NT2/D1 (cell line): ENCODE measurements around the gene ITPKA.
"Not testable (repeated sequence)": the region's sequence is repeated elsewhere in the genome, so short reads cannot be mapped to it uniquely, and the experiment has no call there.

Experiments used
- DNase-seq: peaks from one replicate; pipeline ENCODE4 v3.0.0-alpha.2; 2011; ENCODE audit warnings: low read depth, low spot score
- H3K27me3 ChIP-seq: 2 replicates; pipeline ENCODE4 v1.6.0; 2011; ENCODE audit warnings: mild to moderate bottlenecking; ENCODE audit not compliant: insufficient read length, insufficient read depth
- H3K36me3 ChIP-seq: 2 replicates; pipeline ENCODE4 v1.6.1; 2011; ENCODE audit warnings: mild to moderate bottlenecking, low read length, mixed read lengths; ENCODE audit not compliant: insufficient read depth, insufficient read length
- H3K4me1 ChIP-seq: 2 replicates; pipeline ENCODE4 v1.5.1; 2011; ENCODE audit not compliant: insufficient read depth, insufficient read length
- H3K4me3 ChIP-seq: 2 replicates; pipeline ENCODE4 v1.5.1; 2011; ENCODE audit warnings: low read depth; ENCODE audit not compliant: insufficient read length
- H3K9ac ChIP-seq: 2 replicates; pipeline ENCODE4 v1.6.0; 2011; ENCODE audit warnings: low read depth; ENCODE audit not compliant: insufficient read length
- H3K9me3 ChIP-seq: 2 replicates; pipeline ENCODE4 v1.5.1; 2011; ENCODE audit warnings: mild to moderate bottlenecking, low read length; ENCODE audit not compliant: insufficient read depth
- SUZ12 ChIP-seq: IDR thresholded peaks from 2 replicates; pipeline ENCODE4 v1.6.1; 2011; ENCODE audit not compliant: insufficient read length, insufficient read depth; ENCODE audit errors: extremely low read depth
- YY1 ChIP-seq: IDR thresholded peaks from 2 replicates; pipeline ENCODE4 v1.6.1; 2011; ENCODE audit not compliant: insufficient read length, insufficient read depth
- ZNF274 ChIP-seq: IDR thresholded peaks from 2 replicates; pipeline ENCODE4 v1.6.1; 2011; ENCODE audit warnings: mild to moderate bottlenecking, low read depth, low read length

Gene ITPKA

DNA sequence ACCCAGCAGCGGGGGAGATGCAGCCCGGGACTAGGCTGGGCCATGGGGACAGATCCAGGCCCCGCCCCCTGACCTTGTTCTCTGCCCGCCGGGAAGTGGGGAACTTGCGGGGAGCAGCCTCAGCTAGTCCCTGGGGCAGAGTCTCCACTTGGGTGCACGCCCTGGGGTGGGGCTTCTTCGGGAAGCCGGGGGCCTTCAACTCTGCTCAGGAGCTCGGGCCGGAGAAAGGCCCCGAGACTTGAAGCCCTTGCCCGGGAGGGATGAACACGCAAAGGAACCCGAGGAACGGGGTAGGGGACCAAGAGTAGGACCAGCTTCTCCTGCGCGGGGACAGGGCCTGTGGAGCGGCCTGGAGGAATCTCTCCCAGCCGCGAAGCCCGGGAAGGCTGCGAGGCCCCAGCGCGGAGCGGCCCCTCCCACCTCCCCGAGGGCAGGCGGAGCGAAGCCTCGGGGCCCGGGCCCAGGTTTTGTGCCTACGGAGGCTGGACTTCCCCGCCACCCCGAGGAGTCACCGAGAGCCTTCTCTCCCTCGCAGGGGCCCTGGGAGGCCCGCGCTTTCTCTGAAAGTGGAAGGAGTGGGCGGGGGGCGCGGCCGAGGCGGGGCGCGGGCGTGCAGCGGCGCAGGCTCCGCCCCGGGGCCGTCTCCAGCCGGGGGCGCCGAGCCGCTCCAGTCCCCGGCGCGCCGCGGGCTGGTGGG, at the start of gene ITPKA:
TSS of gene ITPKA (plus strand) at position 670 of the 697 bp plus-strand sequence. CDS start 54 bp downstream, outside the sequence.
- DNase-seq = no peak
- Histone ChIP-seq H3K36me3 (no peaks in the 10 kb centered on the region), H3K27me3 (peaks cover 68% of the 10 kb centered on the region), H3K4me3 (peak within 1 kb of the TSS; percentile 42), H3K9ac (peak within 1 kb of the TSS; percentile 80), H3K4me1 (peaks cover 7% of the 10 kb centered on the region), H3K9me3 (no peaks in the 10 kb centered on the region)
- TF ChIP-seq YY1 (no peak), SUZ12 (no peak), ZNF274 (no peak)

DNA sequence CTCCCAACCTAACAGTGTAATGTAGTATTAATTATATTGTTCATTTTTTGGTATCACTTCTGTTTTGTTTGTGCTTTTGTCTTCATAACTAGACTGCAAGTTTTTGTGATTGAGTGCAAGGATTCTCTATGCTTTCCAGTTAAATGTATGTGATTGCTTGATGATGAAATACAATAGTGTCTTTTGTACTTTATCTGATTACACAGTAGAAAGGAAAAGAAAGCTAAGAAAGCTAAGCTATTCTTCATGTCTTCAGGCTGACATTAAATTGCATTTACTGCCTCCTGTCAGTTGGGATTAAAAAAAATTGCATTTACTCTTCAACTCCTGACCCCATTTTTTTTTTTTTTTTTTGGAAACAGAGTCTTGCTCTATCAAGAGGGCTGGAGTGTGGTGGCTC, 48.3 kb upstream of the ITPKA start:
- no peaks in the 10 kb centered on the region for H3K9me3 ChIP-seq
- DNase-seq = no peak
- H3K27me3 ChIP-seq = no peaks in the 10 kb centered on the region
- no peak for TF ChIP-seq YY1
- H3K4me1 ChIP-seq = no peaks in the 10 kb centered on the region
- H3K4me3 ChIP-seq = no peak overlapping the region
- H3K36me3 ChIP-seq = peaks cover 26% of the 10 kb centered on the region
- no peak overlapping the region for H3K9ac ChIP-seq

DNA sequence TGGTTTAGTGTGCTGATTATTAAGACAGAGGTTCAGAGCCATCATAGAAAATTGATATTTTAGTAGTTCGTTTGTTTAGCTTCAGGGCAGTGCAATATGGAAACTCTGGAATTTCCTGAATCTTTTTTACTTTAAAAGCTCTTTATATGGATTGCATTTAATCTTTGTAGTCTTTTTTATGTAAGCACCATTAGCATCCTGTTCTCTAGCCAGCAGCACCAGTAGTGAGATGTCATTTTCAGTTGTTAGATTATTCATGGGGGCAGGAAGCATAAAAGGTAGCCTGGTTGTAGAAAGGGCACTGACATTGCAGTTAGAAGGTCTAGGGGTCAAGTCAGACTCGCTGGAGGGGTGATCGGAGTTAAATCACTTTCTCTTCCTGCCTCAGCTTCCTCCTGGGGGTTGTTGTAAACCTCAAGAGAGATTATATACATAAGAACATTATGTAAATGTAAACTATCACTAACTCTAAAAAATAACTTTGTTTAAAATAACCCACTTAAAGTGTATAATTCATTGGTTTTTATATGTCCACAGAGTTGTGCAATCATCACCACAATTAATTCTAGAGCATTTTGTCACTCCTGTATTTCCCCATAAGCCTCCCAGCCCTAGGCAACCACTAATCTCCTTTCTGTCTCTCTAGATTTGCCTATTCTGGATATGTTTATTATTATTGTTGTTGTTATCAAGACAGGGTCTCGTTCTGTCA, 31.4 kb upstream of the ITPKA start:
- Histone ChIP-seq H3K36me3 (peaks cover 35% of the 10 kb centered on the region), H3K9me3 (no peaks in the 10 kb centered on the region), H3K4me3 (no peak overlapping the region), H3K27me3 (no peaks in the 10 kb centered on the region), H3K4me1 (no peaks in the 10 kb centered on the region), H3K9ac (no peak overlapping the region)
- DNase-seq = no peak
- no peak for TF ChIP-seq SUZ12
- no peak for TF ChIP-seq YY1
- TF ChIP-seq ZNF274 = no peak

DNA sequence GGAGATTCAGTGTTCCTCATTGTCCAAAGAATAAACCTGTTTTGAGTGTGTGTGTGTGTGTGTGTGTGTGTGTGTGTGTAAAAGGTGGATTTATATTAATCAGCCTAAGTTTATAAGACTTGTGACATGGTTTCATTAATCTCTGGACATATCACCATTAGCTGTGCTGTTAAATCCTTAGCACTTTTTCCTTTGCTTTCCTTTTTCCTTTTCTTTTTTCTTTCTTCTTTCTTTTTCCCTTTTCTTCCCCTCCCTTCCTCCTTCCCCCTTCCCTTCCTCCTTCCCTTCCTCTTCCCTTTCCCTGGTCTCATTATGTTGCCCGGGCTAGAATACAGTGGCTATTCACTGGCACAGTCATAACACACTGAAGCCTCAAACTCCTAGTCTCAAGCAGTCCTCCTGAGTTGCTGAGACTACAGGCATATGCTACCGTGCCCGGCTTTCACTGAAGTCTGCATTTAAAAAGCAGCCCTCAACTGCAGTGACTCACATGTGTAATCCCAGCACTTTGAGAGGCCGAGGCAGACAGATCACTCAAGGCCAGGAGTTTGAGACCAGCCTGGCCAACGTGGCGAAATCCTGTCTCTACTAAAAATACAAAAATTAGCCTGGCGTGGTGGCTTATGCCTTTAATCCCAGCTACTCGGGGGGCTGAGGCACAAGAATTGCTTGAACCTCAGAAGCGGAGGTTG, 28.6 kb upstream of the ITPKA start:
- peak; percentile 2 for DNase-seq
- peaks cover 42% of the 10 kb centered on the region for H3K36me3 ChIP-seq

DNA sequence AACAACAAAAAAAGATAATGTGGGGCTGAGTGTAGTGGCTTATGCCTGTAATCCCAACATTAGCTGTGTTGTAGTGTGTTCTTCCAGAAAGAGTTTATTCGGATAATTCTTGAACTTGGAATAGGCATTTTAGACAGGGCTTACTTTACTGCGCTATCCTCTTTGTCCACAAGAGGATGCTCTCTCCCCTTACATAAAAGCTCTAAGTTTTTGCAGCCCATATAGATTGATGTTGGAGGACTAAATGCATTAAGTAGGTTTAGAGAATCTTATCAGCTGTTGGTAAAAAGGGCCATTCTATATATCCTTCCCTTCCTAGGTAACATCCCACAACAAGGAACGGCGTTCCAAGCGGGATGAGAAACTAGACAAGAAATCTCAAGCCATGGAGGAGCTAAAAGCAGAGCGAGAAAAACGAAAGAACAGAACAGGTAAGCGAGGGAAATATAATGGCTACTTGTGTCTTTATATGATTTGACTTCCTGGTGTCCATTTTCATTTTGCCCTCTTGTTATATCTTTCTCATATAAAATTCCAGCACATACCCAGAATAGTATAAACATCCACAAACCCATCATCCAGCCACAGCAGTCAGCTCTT, 27.8 kb upstream of the ITPKA start:
- peak; percentile 16 for DNase-seq
- no peaks in the 10 kb centered on the region for H3K9me3 ChIP-seq
- TF ChIP-seq SUZ12 = no peak
- TF ChIP-seq YY1 = no peak
- TF ChIP-seq ZNF274 = no peak
- H3K4me1 ChIP-seq = no peaks in the 10 kb centered on the region
- no peak overlapping the region for H3K9ac ChIP-seq
- peaks cover 48% of the 10 kb centered on the region for H3K36me3 ChIP-seq
- H3K4me3 ChIP-seq = no peak overlapping the region
- no peaks in the 10 kb centered on the region for H3K27me3 ChIP-seq

More for the DNA sequence above, 28.6 kb upstream of the ITPKA start:
- no peak overlapping the region for H3K9ac ChIP-seq
- no peaks in the 10 kb centered on the region for H3K9me3 ChIP-seq
- no peaks in the 10 kb centered on the region for H3K4me1 ChIP-seq
- H3K4me3 ChIP-seq = no peak overlapping the region
- TF ChIP-seq SUZ12 = no peak
- no peak for TF ChIP-seq YY1
- no peak for TF ChIP-seq ZNF274
- no peaks in the 10 kb centered on the region for H3K27me3 ChIP-seq

DNA sequence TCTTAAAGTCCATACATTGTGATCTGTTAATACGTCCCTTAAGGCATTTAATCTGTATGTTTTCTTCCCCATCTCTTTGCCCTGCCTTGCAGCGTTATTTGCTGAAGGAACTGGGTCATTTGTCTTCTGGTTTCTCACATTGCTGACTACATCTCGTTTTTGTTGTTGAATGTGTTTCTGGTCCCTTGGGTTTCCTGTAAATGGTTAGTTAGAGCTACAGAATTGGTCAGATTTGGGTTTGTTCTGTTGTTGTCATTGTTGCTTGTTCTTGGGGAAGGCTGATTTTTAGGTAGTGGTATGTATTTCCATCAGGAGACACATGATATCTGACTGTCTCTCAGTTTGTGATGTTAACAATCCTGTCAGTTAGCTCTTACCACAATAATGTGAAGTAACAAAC, 27.0 kb upstream of the ITPKA start:
- peaks cover 55% of the 10 kb centered on the region for H3K36me3 ChIP-seq
- no peak for TF ChIP-seq SUZ12
- no peak for TF ChIP-seq YY1
- no peak for TF ChIP-seq ZNF274
- H3K4me3 ChIP-seq = no peak overlapping the region
- no peaks in the 10 kb centered on the region for H3K27me3 ChIP-seq
- DNase-seq = no peak
- H3K4me1 ChIP-seq = no peaks in the 10 kb centered on the region
- H3K9me3 ChIP-seq = no peaks in the 10 kb centered on the region
- no peak overlapping the region for H3K9ac ChIP-seq

DNA sequence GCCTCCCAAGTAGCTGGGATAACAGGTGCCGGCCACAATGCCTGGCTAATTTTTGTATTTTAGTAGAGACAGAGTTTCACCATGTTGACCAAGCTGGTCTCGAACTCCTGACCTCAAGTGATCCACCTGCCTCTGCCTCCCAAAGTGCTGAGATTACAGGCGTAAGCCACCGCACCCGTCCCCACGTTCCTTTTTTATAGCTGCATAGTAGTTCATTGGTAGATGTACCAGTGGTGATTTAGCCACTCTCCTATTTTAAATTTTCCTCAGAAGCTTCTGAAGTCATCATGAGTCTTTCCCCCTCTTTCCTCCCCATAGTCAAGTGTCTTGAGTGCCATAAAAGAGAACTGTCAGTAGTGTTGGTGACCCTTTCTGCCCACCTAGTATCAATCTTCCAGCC, 24.0 kb upstream of the ITPKA start:
- H3K4me3 ChIP-seq, H3K4me1 ChIP-seq, DNase-seq, H3K27me3 ChIP-seq, H3K9me3 ChIP-seq, H3K9ac ChIP-seq: not testable (repeated sequence)
- H3K36me3 ChIP-seq = peaks cover 64% of the 10 kb centered on the region
